HG03439 (cell line): ENCODE results near the gene DYNLL1.
A peak's percentile ranks its signal among the peaks of the same experiment; 100 is the strongest.
"Not testable (repeated sequence)": the region's sequence is repeated elsewhere in the genome, so short reads cannot be mapped to it uniquely, and the experiment has no call there.

ENCODE experiments used
- ATAC-seq: cut with Tn5 transposase; IDR thresholded peaks from one replicate; pipeline ENCODE4 v1.9.1; 2021; ENCODE audit warnings: mild to moderate bottlenecking, moderate library complexity; ENCODE audit not compliant: unreplicated experiment

The DYNLL1 gene

DNA sequence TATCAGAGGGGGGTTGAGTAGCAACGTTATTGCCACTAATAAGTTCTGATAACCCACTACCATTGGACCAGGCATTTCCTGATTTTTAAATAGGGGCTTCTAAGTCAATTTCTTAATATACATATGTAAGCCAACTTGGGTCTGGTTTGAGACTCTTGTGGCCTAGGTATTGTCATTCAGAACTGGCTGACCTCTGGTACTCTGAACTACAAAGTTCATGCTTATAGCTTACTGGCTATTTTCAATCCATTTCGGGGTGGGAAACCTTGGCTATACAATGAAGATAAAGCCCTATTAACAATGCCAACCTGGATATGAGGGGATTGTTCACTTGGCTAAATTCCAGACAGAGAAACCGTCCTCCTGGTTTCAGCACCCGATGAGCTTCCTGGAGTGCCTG, 8.7 kb downstream of the DYNLL1 start:
- no peak for ATAC-seq

DNA sequence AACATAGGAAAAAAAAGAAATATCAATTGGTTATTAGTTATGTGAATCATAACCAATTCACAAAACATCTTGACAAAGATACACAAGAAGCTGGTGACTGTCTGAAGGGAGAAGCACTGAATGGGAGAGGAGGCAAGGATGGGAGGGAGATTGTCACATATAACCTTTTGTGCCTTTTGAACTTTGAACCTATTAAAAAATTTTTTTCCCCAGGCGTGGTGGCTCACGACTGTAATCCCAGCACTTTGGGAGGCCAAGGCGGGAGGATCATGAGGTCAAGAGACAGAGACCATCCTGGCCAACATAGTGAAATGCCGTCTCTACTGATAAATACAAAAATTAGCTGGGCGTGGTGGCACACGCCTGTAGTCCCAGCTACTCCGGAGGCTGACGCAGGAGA, 12.6 kb downstream of the DYNLL1 start:
- ATAC-seq = no peak

DNA sequence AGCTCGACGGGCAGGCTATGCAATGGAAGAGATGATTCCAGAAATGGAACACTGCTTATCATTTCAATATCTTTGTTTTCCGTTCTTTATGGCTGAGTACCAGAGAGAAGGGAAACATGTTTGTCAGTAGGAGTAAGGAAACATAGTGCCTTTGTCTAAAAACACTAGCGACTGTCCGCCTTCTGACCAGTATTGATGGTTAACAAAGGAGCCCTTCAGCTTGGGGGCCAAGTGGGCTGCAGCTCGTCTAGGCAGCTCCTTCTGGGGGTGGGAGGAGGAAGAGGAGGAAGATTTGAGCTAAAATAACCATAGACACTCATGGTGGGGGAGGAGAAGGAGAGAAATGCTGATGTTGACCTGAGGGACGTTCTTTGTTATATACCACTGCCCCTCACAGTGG, 18.1 kb downstream of the DYNLL1 start:
- ATAC-seq = no peak

DNA sequence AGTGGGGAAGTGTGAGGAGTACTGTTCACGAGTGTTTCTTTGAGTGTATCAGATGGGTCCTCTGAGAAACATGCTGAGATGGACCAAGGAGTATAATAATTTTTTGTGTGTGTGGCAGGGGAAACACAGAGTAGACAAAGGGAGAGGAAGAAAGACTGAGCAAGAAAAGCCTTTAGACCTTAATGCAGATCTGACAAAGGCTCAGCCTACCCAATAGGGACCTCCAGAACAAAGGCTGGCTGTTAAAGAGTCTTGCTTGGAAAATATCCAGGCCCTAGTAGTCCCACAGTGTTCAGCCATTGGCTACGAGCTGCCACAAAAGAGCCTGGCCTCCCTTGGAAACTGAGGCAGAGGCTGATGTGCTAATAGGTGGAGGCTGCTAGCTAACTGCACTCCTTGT, 19.6 kb downstream of the DYNLL1 start:
- ATAC-seq = no peak

DNA sequence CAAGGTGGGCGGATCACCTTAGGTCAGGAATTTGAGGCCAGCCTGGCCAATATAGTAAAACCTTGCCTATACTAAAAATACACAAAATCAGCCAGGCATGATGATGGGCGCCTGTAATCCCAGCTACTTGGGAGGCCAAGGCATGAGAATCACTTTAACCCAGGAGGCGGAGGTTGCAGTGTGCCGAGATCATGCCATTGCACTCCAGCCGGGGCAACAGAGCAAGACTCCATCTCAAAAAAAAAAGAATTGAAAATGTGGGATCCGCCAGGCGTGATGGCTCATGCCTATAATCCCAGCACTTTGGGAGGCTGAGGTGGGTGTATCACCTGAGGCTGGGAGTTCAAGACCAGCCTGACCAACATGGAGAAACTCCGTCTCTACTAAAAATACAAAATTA, 23.4 kb downstream of the DYNLL1 start:
- ATAC-seq = not testable (repeated sequence)

DNA sequence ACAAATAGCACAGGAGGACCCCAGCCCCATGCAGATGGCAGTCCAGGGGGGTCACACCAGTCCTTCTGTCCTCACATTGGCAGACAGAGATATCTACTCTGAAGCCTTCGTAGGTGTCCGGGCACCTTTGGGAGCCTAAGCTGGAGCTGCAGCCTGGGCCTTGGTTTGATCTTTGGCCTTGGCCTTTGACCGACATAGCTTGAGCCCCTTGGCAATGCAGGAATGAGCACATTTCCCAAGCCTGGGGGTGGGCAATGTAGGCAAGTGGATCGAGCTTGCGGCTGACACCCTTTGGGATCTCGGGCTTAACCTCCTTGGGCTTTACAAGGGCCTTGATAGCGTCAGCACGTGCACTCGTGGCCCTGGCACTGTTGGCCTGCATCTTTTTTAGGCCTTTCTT, 26.7 kb downstream of the DYNLL1 start:
- no peak for ATAC-seq

DNA sequence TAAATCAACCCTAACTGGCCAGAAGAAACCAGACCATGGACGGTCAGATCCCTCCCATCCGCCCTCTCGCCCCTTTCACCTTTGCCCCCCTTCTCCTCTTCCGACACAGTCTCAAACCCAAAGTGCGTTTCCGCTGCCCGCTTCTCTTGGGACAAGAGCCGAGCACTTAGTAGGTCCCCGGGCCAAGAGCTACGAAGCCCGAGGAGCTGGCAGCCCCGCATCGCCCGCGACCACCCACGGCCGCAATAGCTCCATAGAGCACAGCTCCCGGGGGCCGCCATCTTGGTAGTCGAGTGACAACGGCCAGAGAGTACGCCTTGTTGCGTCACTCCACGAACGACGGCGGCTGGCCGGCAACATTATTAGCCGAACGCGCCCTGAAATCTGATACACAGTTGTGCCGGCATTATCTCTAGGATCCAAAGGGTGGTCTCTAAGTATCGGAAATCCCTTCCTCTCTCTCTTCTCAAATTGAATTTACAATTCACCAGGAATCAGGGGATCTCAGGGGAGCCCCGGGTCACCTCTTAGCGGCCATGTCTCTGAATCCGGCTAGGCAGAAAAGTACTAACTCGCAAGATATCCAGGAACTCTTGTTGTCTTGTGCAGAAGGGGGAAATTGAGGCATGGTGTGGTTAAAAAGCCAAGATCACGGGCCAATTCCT, 33.1 kb downstream of the DYNLL1 start, which contains the start of gene COQ5:
COQ5 (minus strand) TSS at position 298 of the 665 bp plus-strand sequence; CDS start at position 281, 17 bp downstream.
- peak; percentile 81 for ATAC-seq

DNA sequence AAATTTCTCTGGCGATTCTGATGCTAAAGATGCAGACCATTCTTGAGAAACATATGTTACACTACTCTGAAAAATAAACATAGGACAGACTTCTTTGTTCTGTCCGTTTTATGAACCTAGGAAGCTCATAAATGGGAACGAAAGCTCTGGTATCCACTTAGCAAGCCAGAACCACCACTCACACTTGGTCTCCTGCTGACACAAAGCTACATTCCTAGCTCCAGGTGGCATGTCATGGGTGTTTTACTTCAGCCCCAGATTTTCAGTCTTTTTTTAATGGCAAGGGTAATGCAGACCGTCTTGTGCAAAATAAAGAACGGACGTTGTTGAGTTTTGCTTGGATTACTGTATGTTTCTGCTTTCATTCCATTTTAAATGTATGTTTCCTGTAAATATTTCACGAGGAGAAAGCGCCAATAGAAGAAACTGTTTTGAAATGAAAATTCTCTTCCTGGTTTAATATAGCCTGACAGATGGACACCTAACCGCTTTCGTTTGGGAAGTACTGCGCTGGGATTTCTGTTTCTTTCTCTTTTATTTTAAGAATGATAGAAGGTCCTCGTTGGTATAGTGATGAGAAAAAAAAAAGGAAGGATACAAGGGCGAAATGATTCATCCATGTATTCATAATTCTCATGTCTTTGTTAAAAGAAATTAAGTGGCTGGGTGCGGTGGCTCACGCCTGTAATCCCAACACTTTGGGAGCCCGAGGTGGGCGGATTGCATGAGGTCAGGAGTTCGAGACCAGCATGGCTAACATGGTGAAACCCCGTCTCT, 33.9 kb downstream of the DYNLL1 start:
- no peak for ATAC-seq

DNA sequence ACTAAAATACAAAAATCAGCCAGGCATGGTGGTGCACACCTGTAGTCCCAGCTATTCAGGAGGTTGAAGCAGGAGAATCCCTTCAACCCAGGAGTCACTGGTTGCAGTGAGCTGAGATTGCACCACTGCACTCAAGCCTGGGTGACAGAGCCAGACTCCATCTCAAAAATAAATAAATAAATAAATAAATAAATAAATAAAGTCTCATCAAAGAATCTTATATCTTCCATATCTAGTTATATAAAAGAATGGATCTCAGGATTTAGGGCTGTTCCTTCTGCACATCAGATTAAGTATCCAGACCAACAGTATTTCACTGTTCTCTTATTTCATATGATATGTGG, 34.5 kb downstream of the DYNLL1 start:
- not testable (repeated sequence) for ATAC-seq

DNA sequence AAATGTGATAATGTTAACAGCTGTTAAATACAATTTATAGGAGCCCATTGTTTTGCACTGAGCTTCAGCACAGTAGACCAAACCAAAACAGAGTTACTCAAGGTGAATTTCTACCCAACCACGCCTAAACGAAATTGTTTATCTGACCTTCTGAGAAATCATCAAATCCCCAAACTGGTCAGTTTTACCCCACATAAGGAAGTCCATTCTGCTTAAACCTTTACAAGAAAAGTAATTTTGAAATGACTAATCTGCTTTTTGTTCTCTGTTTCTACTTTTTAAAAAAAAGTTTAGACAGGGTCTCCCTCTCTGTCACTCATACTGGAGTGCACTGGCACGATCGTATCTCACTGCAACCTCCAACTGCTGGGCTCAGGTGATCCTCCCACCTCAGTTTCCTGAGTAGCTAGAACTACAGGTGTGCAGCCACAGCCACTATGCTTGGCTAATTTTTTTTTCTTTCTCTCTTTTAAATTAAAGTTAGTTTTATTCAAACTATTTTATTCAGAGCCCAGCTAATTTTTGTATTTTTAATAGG, 36.9 kb downstream of the DYNLL1 start:
- ATAC-seq = no peak

DNA sequence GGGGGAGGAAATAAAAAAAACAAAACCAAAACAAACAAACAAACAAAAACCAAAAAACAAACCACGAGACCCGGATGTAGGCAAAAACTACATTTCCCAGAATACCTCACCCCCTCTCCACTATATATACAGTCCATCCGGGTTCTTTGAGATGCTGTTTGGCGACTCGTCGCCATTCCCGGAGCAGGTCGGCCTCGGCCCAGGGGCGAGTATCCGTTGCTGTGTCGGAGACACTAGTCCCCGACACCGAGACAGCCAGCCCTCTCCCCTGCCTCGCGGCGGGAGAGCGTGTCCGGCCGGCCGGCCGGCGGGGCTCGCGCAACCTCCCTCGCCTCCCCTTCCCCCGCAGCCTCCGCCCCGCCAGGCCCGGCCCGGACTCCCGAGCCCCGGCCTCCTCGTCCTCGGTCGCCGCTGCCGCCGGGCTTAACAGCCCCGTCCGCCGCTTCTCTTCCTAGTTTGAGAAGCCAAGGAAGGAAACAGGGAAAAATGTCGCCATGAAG, 38.3 kb downstream of the DYNLL1 start, which contains the start of gene RNF10:
RNF10 (plus strand) TSS at position 154 of the 500 bp plus-strand sequence. CDS start 456 bp downstream, outside the sequence.
- peak; percentile 52 for ATAC-seq

DNA sequence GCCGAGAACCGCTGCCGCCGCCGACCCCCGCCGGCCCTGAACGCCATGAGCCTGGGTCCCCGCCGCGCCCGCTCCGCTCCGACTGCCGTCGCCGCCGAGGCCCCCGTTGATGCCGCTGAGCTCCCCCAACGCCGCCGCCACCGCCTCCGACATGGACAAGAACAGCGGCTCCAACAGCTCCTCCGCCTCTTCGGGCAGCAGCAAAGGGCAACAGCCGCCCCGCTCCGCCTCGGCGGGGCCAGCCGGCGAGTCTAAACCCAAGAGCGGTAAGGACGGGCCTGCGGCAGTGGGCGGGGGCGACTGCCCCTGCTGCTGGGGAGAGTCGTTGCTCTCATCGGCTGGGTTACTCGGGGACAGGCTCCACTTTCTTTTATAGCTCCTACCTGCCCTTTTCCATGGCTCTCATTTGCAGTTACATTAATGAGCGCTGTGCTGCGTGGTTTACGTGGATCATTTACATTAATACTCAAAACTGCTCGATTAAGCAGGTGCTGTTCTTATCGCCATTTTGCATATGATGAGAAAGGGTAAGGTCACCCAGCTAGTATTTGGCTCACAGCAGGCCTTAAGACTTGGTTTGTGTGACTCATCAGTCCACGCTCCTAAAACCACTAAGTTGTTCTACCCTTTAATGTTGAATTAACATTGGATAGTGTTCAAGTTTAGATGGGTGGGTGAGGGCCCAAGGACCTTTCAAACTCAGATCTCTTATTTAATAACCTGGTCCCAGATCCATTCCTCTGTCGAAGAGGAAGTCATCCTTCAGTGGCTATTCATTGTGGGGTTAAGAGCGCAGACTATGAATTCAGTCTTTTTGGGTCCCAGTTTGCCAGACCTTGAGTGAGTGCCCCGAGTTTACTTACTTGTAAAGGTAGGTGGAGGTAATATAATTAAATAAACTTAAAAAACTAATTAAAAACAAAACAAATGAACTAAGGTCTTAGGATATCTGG, 39.1 kb downstream of the DYNLL1 start:
- peak; percentile 35 for ATAC-seq

DNA sequence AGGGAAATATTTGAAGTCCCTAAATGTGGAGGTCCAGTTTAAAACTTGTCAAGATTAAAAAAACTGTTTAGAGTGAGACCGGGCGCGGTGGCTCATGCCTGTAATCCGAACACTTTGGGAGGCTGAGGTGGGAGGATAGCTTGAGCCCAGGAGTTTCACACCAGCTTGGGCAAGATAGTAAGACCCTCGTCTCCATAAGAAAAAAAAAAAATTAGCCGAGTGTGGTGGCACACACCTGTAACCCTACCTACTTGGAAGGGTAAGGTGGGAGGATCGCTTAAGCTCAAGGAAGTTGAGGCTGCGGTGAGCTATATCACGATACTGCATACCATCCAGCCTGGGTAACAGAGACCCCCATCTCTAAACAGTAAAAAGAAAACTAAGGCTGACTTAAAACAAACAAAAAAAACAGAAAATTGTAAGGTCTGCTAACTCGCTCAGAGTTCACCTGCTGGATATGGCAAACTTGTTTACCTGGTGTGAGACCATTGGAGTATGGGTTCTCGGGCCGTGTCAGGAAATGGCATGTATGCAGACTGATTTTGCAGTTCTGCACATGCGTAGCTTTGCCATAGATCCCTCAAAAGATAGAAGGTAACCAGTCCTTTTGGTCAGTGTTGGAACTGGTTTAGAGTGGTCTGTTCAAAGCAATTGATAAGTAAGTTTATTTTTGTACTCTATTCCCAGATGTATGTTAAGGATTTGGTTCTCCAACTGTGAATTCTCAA, 40.3 kb downstream of the DYNLL1 start:
- ATAC-seq = no peak

DNA sequence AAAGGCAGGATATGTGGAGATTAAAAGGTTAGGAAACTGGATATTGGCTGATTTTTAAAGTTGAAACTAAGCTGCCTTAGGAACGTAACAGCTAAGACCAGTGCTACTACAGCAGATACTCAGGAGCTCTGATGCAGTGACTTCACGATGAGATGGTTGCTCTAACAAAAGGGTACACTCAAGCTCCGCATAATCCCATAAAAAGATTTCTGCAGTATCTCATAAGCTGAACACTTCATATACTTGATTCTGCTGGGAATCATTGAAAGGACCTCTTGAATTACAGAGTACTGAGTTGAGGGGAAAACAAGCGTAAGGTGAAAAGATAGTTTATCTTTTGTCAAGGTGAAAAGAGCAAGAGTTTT, 41.9 kb downstream of the DYNLL1 start:
- ATAC-seq = no peak

DNA sequence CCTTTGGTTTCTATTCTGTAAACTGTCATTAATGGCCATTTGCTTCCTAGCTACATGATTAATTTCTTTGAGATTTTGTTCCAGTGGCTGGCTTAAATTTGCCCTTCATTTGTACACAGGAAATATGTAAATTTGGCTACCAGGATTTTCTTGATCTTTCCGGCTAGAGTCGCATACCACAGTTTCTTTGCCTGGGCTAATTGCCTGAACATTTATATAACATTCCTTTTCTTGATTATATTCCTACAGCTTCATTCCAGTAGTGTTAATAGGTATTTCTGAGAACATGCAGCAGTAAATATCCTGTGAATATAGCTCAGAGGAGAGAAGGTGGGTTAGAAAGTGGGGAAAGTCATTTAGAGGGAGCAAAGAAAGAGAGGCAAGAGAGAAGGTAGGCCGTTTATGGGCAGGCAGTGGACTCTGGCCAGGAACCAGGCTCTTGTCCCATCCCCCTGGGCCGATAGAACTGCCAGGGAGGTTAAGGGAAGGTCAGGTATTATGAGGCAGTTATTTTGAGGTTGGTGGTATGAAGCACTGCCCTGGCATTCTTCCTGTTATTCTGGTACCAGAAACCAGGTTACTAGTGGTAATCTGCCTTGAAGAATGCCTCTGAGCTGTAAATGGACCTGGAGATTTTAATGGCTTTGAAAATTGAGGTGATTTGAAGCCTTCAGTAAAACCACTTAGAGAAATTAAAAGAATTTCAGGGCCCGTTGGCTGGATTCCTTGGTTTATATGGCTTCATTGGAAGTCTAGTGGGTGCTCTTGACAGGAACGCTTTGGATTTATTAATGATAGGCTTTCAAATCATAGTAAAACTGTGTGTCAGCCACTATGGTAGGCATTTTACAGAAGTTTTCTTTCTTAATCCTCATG, 42.6 kb downstream of the DYNLL1 start:
- ATAC-seq = no peak

DNA sequence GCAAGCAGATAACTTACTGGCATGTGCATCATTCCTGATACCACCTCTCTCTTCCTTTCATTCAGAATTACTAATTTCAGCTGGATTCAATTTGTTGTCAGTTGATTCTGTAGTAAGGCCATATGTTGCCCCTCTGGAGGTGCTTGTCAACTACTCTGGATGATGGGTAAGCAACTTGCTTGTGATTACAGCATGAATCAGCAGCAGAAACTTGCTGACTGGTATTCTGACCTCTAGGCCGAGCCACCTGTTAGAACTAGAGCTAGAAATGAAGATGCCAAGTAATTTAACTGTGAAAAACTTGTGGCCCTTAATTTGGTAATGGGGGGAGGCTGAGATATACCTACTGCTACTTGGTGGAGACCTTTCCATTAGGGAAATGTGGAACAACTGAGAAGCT, 43.4 kb downstream of the DYNLL1 start:
- ATAC-seq = no peak

DNA sequence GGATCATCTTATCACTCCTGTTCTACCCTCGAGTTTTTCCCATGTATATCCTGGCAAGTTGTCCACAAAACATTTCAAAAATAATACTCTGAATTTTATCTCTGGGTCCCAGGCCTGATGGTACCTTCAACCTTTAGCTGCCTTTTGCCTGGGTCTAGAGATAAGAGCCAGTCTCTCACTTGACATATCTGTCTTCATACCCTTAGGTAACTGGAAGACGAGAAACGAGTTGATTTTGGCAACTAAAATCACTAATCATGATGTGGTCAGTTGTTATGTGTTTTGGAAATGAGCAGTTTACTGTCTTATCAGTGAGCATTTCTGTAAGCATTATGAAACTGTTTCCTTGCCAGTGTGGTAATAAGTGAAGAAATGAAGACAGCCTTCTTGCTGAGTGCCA, 44.5 kb downstream of the DYNLL1 start:
- ATAC-seq = no peak

DNA sequence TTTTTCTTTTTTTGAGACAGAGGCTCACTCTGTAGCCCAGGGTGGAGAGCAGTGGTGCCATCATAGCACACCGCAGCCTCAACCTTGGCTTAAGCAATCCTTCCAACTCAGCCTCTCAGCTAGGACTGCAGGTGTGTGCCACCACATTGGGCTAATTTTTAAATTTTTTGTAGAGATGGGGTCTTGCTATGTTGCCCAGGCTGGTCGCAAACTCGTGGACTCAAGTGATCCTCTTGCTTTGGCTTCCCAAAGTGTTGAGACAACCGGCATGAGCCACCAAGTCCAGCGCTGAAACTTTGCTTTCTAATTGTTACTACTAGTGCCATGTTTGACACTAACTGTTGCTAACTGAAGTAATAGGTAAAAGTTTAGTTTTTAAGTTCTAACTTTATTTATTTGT, 46.3 kb downstream of the DYNLL1 start:
- ATAC-seq = no peak

DNA sequence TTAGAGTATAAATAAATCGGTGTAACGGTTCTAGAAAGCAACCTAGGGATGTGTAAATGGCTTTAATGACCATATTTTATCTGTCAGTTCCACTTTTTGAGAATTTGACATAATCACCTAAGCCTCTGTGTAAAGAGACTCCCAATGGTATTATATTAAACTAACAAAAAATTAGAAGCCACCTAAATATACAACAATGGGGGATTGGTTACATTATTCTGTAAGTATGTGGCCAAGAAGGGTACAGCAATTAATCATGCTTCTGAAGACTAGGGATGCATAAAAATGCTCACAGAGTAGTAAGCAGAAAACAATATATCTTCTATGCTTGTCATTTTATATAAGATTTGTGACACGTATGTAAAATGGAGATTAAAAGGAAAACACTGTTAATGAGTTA, 48.8 kb downstream of the DYNLL1 start:
- no peak for ATAC-seq
